CD14-positive monocyte (primary cell): Measurements from ENCODE around the gene LRP1. TPM values are rescaled to one million over a fixed set of nuclear protein-coding genes. Genes with fewer than 3 reads are reported as not detected.

ENCODE experiments used
- DNase-seq, 3 donors: peaks; one replicate each; pipeline ENCODE4 v3.0.0-alpha.2; 2011 to 2022
- H2AFZ ChIP-seq: 2 replicates; pipeline ENCODE4 v1.6.0; 2012; ENCODE audit warnings: mild to moderate bottlenecking, low read depth, low read length, inconsistent platforms; ENCODE audit not compliant: insufficient read depth, poor library complexity, severe bottlenecking
- H3K27ac ChIP-seq, 2 donors: 1 replicate in 1 of 2; 2 replicates in 1 of 2; pipeline ENCODE4 v1.5.1; 2012 to 2013; ENCODE audit warnings: low read length in 2 of 2, control low read depth in 1 of 2, inconsistent platforms in 1 of 2, low read depth in 1 of 2, mild to moderate bottlenecking in 1 of 2
- H3K27me3 ChIP-seq, 2 donors: one replicate each; pipeline versions ENCODE4 v1.6.0 to v1.6.1; 2011 to 2013; ENCODE audit warnings: low read length in 2 of 2; ENCODE audit not compliant: control insufficient read depth in 2 of 2, insufficient read depth in 2 of 2
- H3K36me3 ChIP-seq, 2 donors: replicated peaks in 1 of 2; 1 replicate in 1 of 2; 2 replicates in 1 of 2; pipeline versions ENCODE4 v1.5.1 to v1.6.1; 2012 to 2013; ENCODE audit warnings: low read length in 2 of 2, control low read depth in 1 of 2, inconsistent platforms in 1 of 2, mild to moderate bottlenecking in 1 of 2; ENCODE audit not compliant: insufficient read depth in 2 of 2, control insufficient read depth in 1 of 2
- H3K4me1 ChIP-seq, 2 donors: 1 replicate in 1 of 2; 2 replicates in 1 of 2; pipeline versions ENCODE4 v1.5.1 to v1.6.1; 2012 to 2013; ENCODE audit warnings: low read length in 2 of 2, control low read depth in 1 of 2, inconsistent platforms in 1 of 2, mild to moderate bottlenecking in 1 of 2, moderate library complexity in 1 of 2; ENCODE audit not compliant: insufficient read depth in 2 of 2, control insufficient read depth in 1 of 2
- H3K4me2 ChIP-seq: replicated peaks from 2 replicates; pipeline ENCODE3; 2012; ENCODE audit warnings: low read length, moderate library complexity, mild to moderate bottlenecking; ENCODE audit not compliant: poor library complexity, severe bottlenecking; ENCODE audit errors: extremely low read depth
- H3K4me3 ChIP-seq, 3 experiments: fragments of 200-600 bp in 1 of 3; sonication (generic) in 1 of 3; replicated peaks in 1 of 3; 1 replicate in 2 of 3; 2 replicates in 1 of 3; pipeline ENCODE4 v1.5.1; 2011 to 2013; ENCODE audit warnings: low read length in 3 of 3, mild to moderate bottlenecking in 3 of 3, control low read depth in 2 of 3, low read depth in 2 of 3, inconsistent platforms in 1 of 3, moderate library complexity in 1 of 3
- H3K79me2 ChIP-seq: 2 replicates; pipeline ENCODE4 v1.6.0; 2012; ENCODE audit warnings: mild to moderate bottlenecking, control low read depth, inconsistent platforms, low read length, moderate library complexity; ENCODE audit not compliant: insufficient read depth
- H3K9ac ChIP-seq: 2 replicates; pipeline ENCODE4 v1.6.0; 2017; ENCODE audit warnings: low read length, mild to moderate bottlenecking; ENCODE audit not compliant: insufficient read depth, poor library complexity, severe bottlenecking
- H3K9me3 ChIP-seq, 2 donors: replicated peaks in 1 of 2; 1 replicate in 1 of 2; 2 replicates in 1 of 2; pipeline versions ENCODE4 v1.5.1 to v1.6.1; 2012 to 2013; ENCODE audit warnings: low read length in 2 of 2, control low read depth in 1 of 2; ENCODE audit not compliant: control insufficient read depth in 1 of 2, insufficient read depth in 1 of 2
- H4K20me1 ChIP-seq: 2 replicates; pipeline ENCODE4 v1.6.0; 2012; ENCODE audit warnings: mild to moderate bottlenecking, low read length, control low read depth, moderate library complexity; ENCODE audit not compliant: insufficient read depth
- H3K27ac Mint-ChIP-seq, 7 donors: one replicate each; pipeline ENCODE4 v1.8.0; 2020; ENCODE audit warnings: mild to moderate bottlenecking in 7 of 7, mixed read lengths in 7 of 7, moderate library complexity in 6 of 7, inconsistent platforms in 2 of 7
- H3K27me3 Mint-ChIP-seq, 3 donors: one replicate each; pipeline ENCODE4 v1.8.0; 2021 to 2022; ENCODE audit warnings: low read depth in 3 of 3, mild to moderate bottlenecking in 3 of 3, mixed read lengths in 3 of 3, moderate library complexity in 3 of 3, inconsistent platforms in 1 of 3
- H3K36me3 Mint-ChIP-seq, 2 donors: one replicate each; pipeline ENCODE4 v1.8.0; 2020; ENCODE audit warnings: mixed read lengths in 2 of 2, inconsistent platforms in 1 of 2, mild to moderate bottlenecking in 1 of 2
- H3K4me1 Mint-ChIP-seq: one replicate; pipeline ENCODE4 v1.8.0; 2020; ENCODE audit warnings: mild to moderate bottlenecking, mixed read lengths
- H3K4me3 Mint-ChIP-seq, 2 donors: one replicate each; pipeline ENCODE4 v1.8.0; 2020; ENCODE audit warnings: mild to moderate bottlenecking in 2 of 2, mixed read lengths in 2 of 2, moderate library complexity in 1 of 2
- H3K9me3 Mint-ChIP-seq, 7 donors: one replicate each; pipeline ENCODE4 v1.8.0; 2020 to 2022; ENCODE audit warnings: mixed read lengths in 7 of 7, mild to moderate bottlenecking in 6 of 7, moderate library complexity in 6 of 7, inconsistent platforms in 2 of 7
- WGBS: methylation state at CpG from one replicate; pipeline ENCODE4 v1.1.5; 2013; ENCODE audit warnings: missing lambda C conversion rate; ENCODE audit not compliant: insufficient coverage; 5-methylcytosine and 5-hydroxymethylcytosine counted together
- intact Hi-C, 2 donors: fragments of 100-400 bp; cut with micrococcal nuclease; formaldehyde crosslinking; loops; one replicate each; pipeline versions ENCODE4 v1.15.0 to v1.15.1; 2023
- polyA plus RNA-seq, 3 donors: library from polyadenylated mRNA; depleted of rRNA in 1 of 3; unstranded in 2 of 3; stranded (reverse) in 1 of 3; fragments of 300-500 nt in 2 of 3; fragments of >200 nt in 1 of 3; fragmentation: Illumina TruSeq in 2 of 3; gene quantifications; 1 replicate in 2 of 3; 2 replicates in 1 of 3; pipeline ENCODE4 v1.2.3, GENCODE V29; 2012 to 2021
- TF ChIP-seq, protein P1 (sequence below): fragments of 200-600 bp; IDR thresholded peaks from one replicate; pipeline ENCODE4 v1.8.0; 2022; ENCODE audit warnings: antibody characterized with exemption, mild to moderate bottlenecking

The LRP1 gene
- polyA plus RNA-seq, 3 donors, result 5.5 to 246 (median 10.5) TPM

GRCh38 chr12:57130941-57131340 is 2.7 kb downstream of the LRP1 start:
- Histone ChIP-seq H3K4me3 (peak overlapping the region; percentile 82 to 98 (median 92)), H2AFZ (no peak overlapping the region), H4K20me1 (peaks cover 61% of the 10 kb centered on the region), H3K27ac (peak overlapping the region in 1 of 2 donors; percentile 80), H3K9ac (peak overlapping the region; percentile 33), H3K4me1 (peaks cover 48 to 69% of the 10 kb centered on the region in 2 donors), H3K9me3 (no peaks in the 10 kb centered on the region), H3K36me3 (peaks cover 18 to 45% of the 10 kb centered on the region in 2 donors), H3K27me3 (peaks cover 0 to 9% of the 10 kb centered on the region in 2 donors), H3K79me2 (peaks cover 74% of the 10 kb centered on the region), H3K4me2 (peak overlapping the region; percentile 100)
- peaks cover 68% of the 10 kb centered on the region for H3K4me1 Mint-ChIP-seq
- H3K36me3 Mint-ChIP-seq, result peaks cover 49 to 54% of the 10 kb centered on the region in 2 donors
- H3K27ac Mint-ChIP-seq, result peak overlapping the region; percentile 44 to 98 (median 94)
- peaks cover 0 to 1% (median 0%) of the 10 kb centered on the region in 7 donors for H3K9me3 Mint-ChIP-seq
- intact Hi-C loops, result no loop called here
- TF ChIP-seq, protein P1, sequence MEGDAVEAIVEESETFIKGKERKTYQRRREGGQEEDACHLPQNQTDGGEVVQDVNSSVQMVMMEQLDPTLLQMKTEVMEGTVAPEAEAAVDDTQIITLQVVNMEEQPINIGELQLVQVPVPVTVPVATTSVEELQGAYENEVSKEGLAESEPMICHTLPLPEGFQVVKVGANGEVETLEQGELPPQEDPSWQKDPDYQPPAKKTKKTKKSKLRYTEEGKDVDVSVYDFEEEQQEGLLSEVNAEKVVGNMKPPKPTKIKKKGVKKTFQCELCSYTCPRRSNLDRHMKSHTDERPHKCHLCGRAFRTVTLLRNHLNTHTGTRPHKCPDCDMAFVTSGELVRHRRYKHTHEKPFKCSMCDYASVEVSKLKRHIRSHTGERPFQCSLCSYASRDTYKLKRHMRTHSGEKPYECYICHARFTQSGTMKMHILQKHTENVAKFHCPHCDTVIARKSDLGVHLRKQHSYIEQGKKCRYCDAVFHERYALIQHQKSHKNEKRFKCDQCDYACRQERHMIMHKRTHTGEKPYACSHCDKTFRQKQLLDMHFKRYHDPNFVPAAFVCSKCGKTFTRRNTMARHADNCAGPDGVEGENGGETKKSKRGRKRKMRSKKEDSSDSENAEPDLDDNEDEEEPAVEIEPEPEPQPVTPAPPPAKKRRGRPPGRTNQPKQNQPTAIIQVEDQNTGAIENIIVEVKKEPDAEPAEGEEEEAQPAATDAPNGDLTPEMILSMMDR, result no peak
- no CpG with 5 or more reads among the region's 2 CpGs for WGBS
- H3K27me3 Mint-ChIP-seq, result peaks cover 0 to 16% (median 13%) of the 10 kb centered on the region in 3 donors
- DNase-seq, result peak in 1 of 3 donors; percentile 11
- H3K4me3 Mint-ChIP-seq, result peak overlapping the region; percentile 93 to 95

GRCh38 chr12:57131896-57132744 is 3.8 kb downstream of the LRP1 start:
- Histone ChIP-seq H3K9ac (no peak overlapping the region), H3K4me3 (peak overlapping the region in 1 of 3 experiments; percentile 92), H3K27me3 (no peaks in the 10 kb centered on the region), H4K20me1 (peaks cover 73% of the 10 kb centered on the region), H3K4me1 (peaks cover 42 to 75% of the 10 kb centered on the region in 2 donors), H3K9me3 (no peaks in the 10 kb centered on the region), H3K79me2 (peaks cover 82% of the 10 kb centered on the region), H3K4me2 (peak overlapping the region; percentile 100), H3K36me3 (peaks cover 24 to 57% of the 10 kb centered on the region in 2 donors), H2AFZ (no peak overlapping the region), H3K27ac (peak overlapping the region in 1 of 2 donors; percentile 45)
- TF ChIP-seq, protein P1, result no peak
- DNase-seq, result no peak
- peaks cover 0 to 10% (median 3%) of the 10 kb centered on the region in 3 donors for H3K27me3 Mint-ChIP-seq
- H3K36me3 Mint-ChIP-seq, result peaks cover 52 to 65% of the 10 kb centered on the region in 2 donors
- H3K4me3 Mint-ChIP-seq, result peak overlapping the region; percentile 93 to 95
- peaks cover 70% of the 10 kb centered on the region for H3K4me1 Mint-ChIP-seq
- 96% methylated on average over 5 of the region's 9 CpGs for WGBS
- peak overlapping the region in 6 of 7 donors; percentile 35 to 85 (median 51) for H3K27ac Mint-ChIP-seq
- intact Hi-C loops, result no loop called here
- no peaks in the 10 kb centered on the region for H3K9me3 Mint-ChIP-seq
